Astrocyte (in vitro differentiated cells and primary cell): ENCODE data around the gene COQ10A. TPM values are rescaled to one million over a fixed set of nuclear protein-coding genes. Genes with fewer than 3 reads are reported as not detected.

Experiments used
- DNase-seq: peaks from one replicate; pipeline ENCODE4 v3.0.0-alpha.2; 2010; ENCODE audit warnings: low read depth
- FAIRE-seq: peaks from 2 replicates; lab custom pipeline; 2011; peaks lifted over from hg19 to GRCh38; lab: Jason Lieb, UNC
- H2AFZ ChIP-seq: 2 replicates; pipeline ENCODE4 v1.6.0; 2012; ENCODE audit warnings: low read depth, low read length, inconsistent platforms
- H3K27ac ChIP-seq: 2 replicates; pipeline ENCODE4 v1.5.1; 2011; ENCODE audit warnings: low read depth, low read length, inconsistent platforms
- H3K27me3 ChIP-seq: 2 replicates; pipeline ENCODE4 v1.6.0; 2011; ENCODE audit warnings: low read length, inconsistent platforms; ENCODE audit not compliant: insufficient read depth
- H3K36me3 ChIP-seq: 2 replicates; pipeline ENCODE4 v1.5.1; 2011; ENCODE audit warnings: low read length, inconsistent platforms; ENCODE audit not compliant: insufficient read depth
- H3K4me1 ChIP-seq: 2 replicates; pipeline ENCODE4 v1.5.1; 2011; ENCODE audit warnings: low read length, inconsistent platforms; ENCODE audit not compliant: insufficient read depth
- H3K4me2 ChIP-seq: 2 replicates; pipeline ENCODE4 v1.6.0; 2012; ENCODE audit warnings: low read length, inconsistent platforms
- H3K4me3 ChIP-seq: 2 replicates; pipeline ENCODE4 v1.5.1; 2011; ENCODE audit warnings: low read depth, mild to moderate bottlenecking, low read length, inconsistent platforms; ENCODE audit not compliant: insufficient read depth
- H3K79me2 ChIP-seq: 2 replicates; pipeline ENCODE4 v1.6.0; 2012; ENCODE audit warnings: mild to moderate bottlenecking, low read length, inconsistent platforms; ENCODE audit not compliant: insufficient read depth
- H3K9ac ChIP-seq: 2 replicates; pipeline ENCODE4 v1.6.0; 2012; ENCODE audit warnings: mild to moderate bottlenecking, low read length, inconsistent platforms
- H3K9me3 ChIP-seq: 2 replicates; pipeline ENCODE4 v1.5.1; 2012; ENCODE audit warnings: low read depth, mild to moderate bottlenecking, low read length, inconsistent platforms; ENCODE audit not compliant: insufficient read depth
- H4K20me1 ChIP-seq: 2 replicates; pipeline ENCODE4 v1.6.0; 2012; ENCODE audit warnings: low read length, inconsistent platforms; ENCODE audit not compliant: insufficient read depth
- H3K27ac Mint-ChIP-seq: one replicate; pipeline ENCODE4 v1.8.0; 2021; ENCODE audit warnings: mild to moderate bottlenecking, mixed read lengths; ENCODE audit not compliant: unreplicated experiment
- H3K27me3 Mint-ChIP-seq: one replicate; pipeline ENCODE4 v1.8.0; 2021; ENCODE audit warnings: low read depth, mixed read lengths; ENCODE audit not compliant: unreplicated experiment
- H3K36me3 Mint-ChIP-seq: one replicate; pipeline ENCODE4 v1.8.0; 2021; ENCODE audit warnings: low read depth, mixed read lengths; ENCODE audit not compliant: unreplicated experiment
- H3K4me1 Mint-ChIP-seq: one replicate; pipeline ENCODE4 v1.8.0; 2021; ENCODE audit warnings: low read depth, mixed read lengths; ENCODE audit not compliant: unreplicated experiment
- H3K4me3 Mint-ChIP-seq: one replicate; pipeline ENCODE4 v1.8.0; 2021; ENCODE audit warnings: mild to moderate bottlenecking, moderate library complexity, mixed read lengths; ENCODE audit not compliant: unreplicated experiment
- H3K9me3 Mint-ChIP-seq: one replicate; pipeline ENCODE4 v1.8.0; 2021; ENCODE audit warnings: mild to moderate bottlenecking, mixed read lengths; ENCODE audit not compliant: unreplicated experiment
- CTCF ChIP-seq: IDR thresholded peaks from 2 replicates; pipeline ENCODE4 v1.5.1; 2011; ENCODE audit warnings: low read depth, mild to moderate bottlenecking, inconsistent platforms, low read length, moderate library complexity; ENCODE audit not compliant: insufficient read depth
- EZH2 ChIP-seq: IDR thresholded peaks from 2 replicates; pipeline ENCODE4 v1.6.1; 2012; ENCODE audit warnings: mild to moderate bottlenecking, low read length, inconsistent platforms; ENCODE audit not compliant: insufficient read depth
- total RNA-seq: library from RNA; stranded (reverse); gene quantifications from 2 replicates; pipeline ENCODE4 v1.2.1, GENCODE V29; 2021

Gene COQ10A
- total RNA-seq, 1 donor from 2014 or later = 9.3 TPM

GRCh38 chr12:56293795-56294194, 27.1 kb downstream of the COQ10A start:
- Histone ChIP-seq H3K4me2 (no peak overlapping the region), H3K36me3 (peaks cover 17% of the 10 kb centered on the region), H3K27ac (no peak overlapping the region), H3K4me1 (peaks cover 5% of the 10 kb centered on the region), H4K20me1 (peaks cover 64% of the 10 kb centered on the region), H2AFZ (no peak overlapping the region), H3K79me2 (peaks cover 92% of the 10 kb centered on the region), H3K4me3 (no peak overlapping the region), H3K9me3 (no peaks in the 10 kb centered on the region), H3K27me3 (no peaks in the 10 kb centered on the region), H3K9ac (no peak overlapping the region)
- Mint-ChIP-seq H3K4me3 (no peak overlapping the region), H3K27ac (no peak overlapping the region), H3K4me1 (peaks cover 7% of the 10 kb centered on the region), H3K36me3 (no peaks in the 10 kb centered on the region), H3K9me3 (no peaks in the 10 kb centered on the region), H3K27me3 (no peaks in the 10 kb centered on the region)
- no peak for FAIRE-seq
- no peak for DNase-seq
- TF ChIP-seq CTCF = no peak
- no peak for TF ChIP-seq EZH2

- no peaks in the 10 kb centered on the region for H3K27me3 Mint-ChIP-seq
- Histone ChIP-seq H3K9ac (no peak overlapping the region), H3K27me3 (no peaks in the 10 kb centered on the region), H3K4me1 (peaks cover 19% of the 10 kb centered on the region), H3K4me3 (no peak overlapping the region), H3K79me2 (peaks cover 88% of the 10 kb centered on the region), H2AFZ (no peak overlapping the region), H3K4me2 (peak overlapping the region; percentile 96), H4K20me1 (peaks cover 57% of the 10 kb centered on the region), H3K27ac (no peak overlapping the region), H3K9me3 (no peaks in the 10 kb centered on the region), H3K36me3 (peaks cover 8% of the 10 kb centered on the region)
- peaks cover 7% of the 10 kb centered on the region for H3K4me1 Mint-ChIP-seq
- no peaks in the 10 kb centered on the region for H3K36me3 Mint-ChIP-seq
- FAIRE-seq = no peak
- no peaks in the 10 kb centered on the region for H3K9me3 Mint-ChIP-seq
- no peak overlapping the region for H3K27ac Mint-ChIP-seq
- TF ChIP-seq EZH2 (no peak), CTCF (no peak)
- no peak overlapping the region for H3K4me3 Mint-ChIP-seq
- DNase-seq = no peak
These were observed 29.6 kb downstream of the COQ10A start for GRCh38 chr12:56296295-56296694.

- H3K36me3 ChIP-seq = peaks cover 8% of the 10 kb centered on the region
- H3K9ac ChIP-seq = no peak overlapping the region
- DNase-seq (no peak), FAIRE-seq (no peak)
- H3K4me3 Mint-ChIP-seq = peak overlapping the region; percentile 54
- no peak overlapping the region for H3K4me3 ChIP-seq
- TF ChIP-seq EZH2 (no peak), CTCF (no peak)
- peak overlapping the region; percentile 96 for H3K4me2 ChIP-seq
- H3K9me3 ChIP-seq = no peaks in the 10 kb centered on the region
- no peak overlapping the region for H3K27ac Mint-ChIP-seq
- H3K4me1 ChIP-seq = peaks cover 19% of the 10 kb centered on the region
- H3K27me3 ChIP-seq = no peaks in the 10 kb centered on the region
- H3K27me3 Mint-ChIP-seq = no peaks in the 10 kb centered on the region
- H3K27ac ChIP-seq = no peak overlapping the region
- peaks cover 87% of the 10 kb centered on the region for H3K79me2 ChIP-seq
- no peak overlapping the region for H2AFZ ChIP-seq
- H3K36me3 Mint-ChIP-seq = peaks cover 4% of the 10 kb centered on the region
- peaks cover 13% of the 10 kb centered on the region for H3K4me1 Mint-ChIP-seq
- H3K9me3 Mint-ChIP-seq = no peaks in the 10 kb centered on the region
- peaks cover 46% of the 10 kb centered on the region for H4K20me1 ChIP-seq
These were observed 30.7 kb downstream of the COQ10A start for GRCh38 chr12:56297400-56297799.
